Smooth muscle cell of the umbilical artery (primary cell): ENCODE results near the gene ARL2BP. TPM values are rescaled to one million over a fixed set of nuclear protein-coding genes. Genes with fewer than 3 reads are reported as not detected.

Experiments
- total RNA-seq: library from RNA; depleted of rRNA; stranded (reverse); fragments of >200 nt; gene quantifications from 2 replicates; pipeline ENCODE4 v1.2.3, GENCODE V29; 2014

ARL2BP gene
- total RNA-seq = 69.8 and 71.0 TPM in 2 replicates

GRCh38 chr16:57244767-57245471 is at the start of gene ARL2BP:
TSS of gene ARL2BP (plus strand) at chr16:57245259. CDS start at chr16:57245368, 109 bp downstream.

GRCh38 chr16:57284209-57284951 is 39.3 kb downstream of the ARL2BP start, which contains the start of gene PLLP:
TSS of gene PLLP (minus strand) at chr16:57284672. CDS start at chr16:57284540, 132 bp downstream.

Other genes with a start within 250 kb of the ARL2BP start
- 9.8 and 22.3 TPM in 2 replicates for gene CPNE2, start 152.7 kb upstream of the ARL2BP start, total RNA-seq
- 59.4 and 80.0 TPM in 2 replicates for gene PSME3IP1, start 59.2 kb upstream of the ARL2BP start, total RNA-seq
- 51.7 and 64.6 TPM in 2 replicates for gene RSPRY1, start 58.9 kb upstream of the ARL2BP start, total RNA-seq
- not detected in 2 replicates for gene PLLP, start 39.4 kb downstream of the ARL2BP start, total RNA-seq
- gene CCL22, start 113.5 kb downstream of the ARL2BP start, total RNA-seq = not detected in 2 replicates
- gene CX3CL1, start 127.2 kb downstream of the ARL2BP start, total RNA-seq = under 0.01 and 0.18 TPM in 2 replicates
- not detected in 2 replicates for gene CCL17, start 159.5 kb downstream of the ARL2BP start, total RNA-seq
- 40.7 and 44.9 TPM in 2 replicates for gene CIAPIN1, start 202.1 kb downstream of the ARL2BP start, total RNA-seq
- 44.5 and 48.1 TPM in 2 replicates for gene COQ9, start 202.2 kb downstream of the ARL2BP start, total RNA-seq
- gene POLR2C, start 217.4 kb downstream of the ARL2BP start, total RNA-seq = 107 and 108 TPM in 2 replicates
- 36.4 and 38.6 TPM in 2 replicates for gene DOK4, start 241.2 kb downstream of the ARL2BP start, total RNA-seq